ENCODE measurements around the gene MINDY4B.

DNA sequence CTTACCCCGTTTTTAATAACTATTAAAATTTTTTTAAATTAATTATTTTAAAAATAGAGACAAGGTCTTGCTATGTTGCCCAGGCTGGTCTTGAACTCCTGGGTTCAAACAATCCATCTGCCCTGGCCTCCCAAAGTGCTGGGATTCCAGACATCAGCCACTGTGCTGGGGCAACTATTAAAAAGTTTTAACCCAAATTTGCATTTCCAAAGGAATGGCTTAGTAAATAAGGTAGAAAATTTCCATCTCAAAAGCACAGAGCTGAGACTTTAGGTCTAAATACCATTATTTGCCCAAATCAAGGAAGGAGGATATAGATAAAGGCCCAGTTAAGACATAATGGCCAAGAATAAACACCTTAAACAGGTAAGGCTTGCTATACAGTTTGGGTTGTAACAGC, 56.4 kb downstream of the MINDY4B start:
- TF ChIP-seq, protein P1, sequence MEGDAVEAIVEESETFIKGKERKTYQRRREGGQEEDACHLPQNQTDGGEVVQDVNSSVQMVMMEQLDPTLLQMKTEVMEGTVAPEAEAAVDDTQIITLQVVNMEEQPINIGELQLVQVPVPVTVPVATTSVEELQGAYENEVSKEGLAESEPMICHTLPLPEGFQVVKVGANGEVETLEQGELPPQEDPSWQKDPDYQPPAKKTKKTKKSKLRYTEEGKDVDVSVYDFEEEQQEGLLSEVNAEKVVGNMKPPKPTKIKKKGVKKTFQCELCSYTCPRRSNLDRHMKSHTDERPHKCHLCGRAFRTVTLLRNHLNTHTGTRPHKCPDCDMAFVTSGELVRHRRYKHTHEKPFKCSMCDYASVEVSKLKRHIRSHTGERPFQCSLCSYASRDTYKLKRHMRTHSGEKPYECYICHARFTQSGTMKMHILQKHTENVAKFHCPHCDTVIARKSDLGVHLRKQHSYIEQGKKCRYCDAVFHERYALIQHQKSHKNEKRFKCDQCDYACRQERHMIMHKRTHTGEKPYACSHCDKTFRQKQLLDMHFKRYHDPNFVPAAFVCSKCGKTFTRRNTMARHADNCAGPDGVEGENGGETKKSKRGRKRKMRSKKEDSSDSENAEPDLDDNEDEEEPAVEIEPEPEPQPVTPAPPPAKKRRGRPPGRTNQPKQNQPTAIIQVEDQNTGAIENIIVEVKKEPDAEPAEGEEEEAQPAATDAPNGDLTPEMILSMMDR (IDR thresholded peaks at IDR 0.05; ENCODE audit: insufficient read depth, low read length): no peak
- TF ChIP-seq SPI1 (IDR thresholded peaks at IDR 0.05; ENCODE audit: borderline replicate concordance, low read depth): no peak
